Subcutaneous adipose tissue (tissue), 4 donors: Measurements from ENCODE around the gene GXYLT2. TPM values are rescaled to one million over a fixed set of nuclear protein-coding genes. Genes with fewer than 3 reads are reported as not detected.

Source experiments
- CTCF ChIP-seq: fragments of 450-650 bp; IDR thresholded peaks from one replicate; pipeline ENCODE4 v1.5.1; 2016; ENCODE audit warnings: low read depth, mild to moderate bottlenecking, control low read depth, antibody characterized with exemption, moderate library complexity
- total RNA-seq, 4 donors: library from RNA; depleted of rRNA; stranded (reverse); fragments of >200 nt; gene quantifications; one replicate each; pipeline ENCODE4 v1.1.0, GENCODE V29; 2016

GXYLT2 gene
- total RNA-seq, result 10 to 100 TPM in 1 of 4 donors, 1 to 10 TPM in 3; 1.5 to 10.2 (median 4.4) TPM

- no peak for TF ChIP-seq CTCF
Observed at GRCh38 chr3:72887705-72888545, at the start of gene GXYLT2. TSS of gene GXYLT2 (plus strand) at chr3:72888046. CDS start at chr3:72888234, 188 bp downstream.

- no peak for TF ChIP-seq CTCF
Observed at GRCh38 chr3:72839057-72839456, 48.8 kb upstream of the GXYLT2 start.

GRCh38 chr3:72844436-72844993 lies 43.3 kb upstream of the GXYLT2 start:
- no peak for TF ChIP-seq CTCF

GRCh38 chr3:72846166-72846565 lies 41.7 kb upstream of the GXYLT2 start:
- no peak for TF ChIP-seq CTCF

- TF ChIP-seq CTCF, result no peak
Observed at GRCh38 chr3:72847282-72847681, 40.6 kb upstream of the GXYLT2 start.

GRCh38 chr3:72847751-72848702 lies 39.8 kb upstream of the GXYLT2 start, which contains the start of gene SHQ1:
TSS of gene SHQ1 (minus strand) at chr3:72848445. CDS start at chr3:72848340, 105 bp downstream.
- no peak for TF ChIP-seq CTCF
